Neural crest cell (in vitro differentiated cells): Measurements from ENCODE around the gene OR51B4. TPM values are rescaled to one million over a fixed set of nuclear protein-coding genes. Genes with fewer than 3 reads are reported as not detected.
"Not testable (repeated sequence)": the region's sequence is repeated elsewhere in the genome, so short reads cannot be mapped to it uniquely, and the experiment has no call there.

ENCODE experiments used
- DNase-seq: peaks from one replicate; pipeline ENCODE4 v3.0.0; 2021; ENCODE audit warnings: low read depth, mixed read lengths, low spot score
- H3K27ac Mint-ChIP-seq: one replicate; pipeline ENCODE4 v1.8.0; 2021; ENCODE audit warnings: mild to moderate bottlenecking, mixed read lengths; ENCODE audit not compliant: unreplicated experiment
- H3K27me3 Mint-ChIP-seq: 2 replicates; pipeline ENCODE4 v1.8.0; 2021; ENCODE audit warnings: low read depth, mild to moderate bottlenecking, mixed read lengths
- H3K36me3 Mint-ChIP-seq: 2 replicates; pipeline ENCODE4 v1.8.0; 2021; ENCODE audit warnings: low read depth, mild to moderate bottlenecking, mixed read lengths
- H3K4me1 Mint-ChIP-seq: 2 replicates; pipeline ENCODE4 v1.8.0; 2021; ENCODE audit warnings: mixed read lengths
- H3K4me3 Mint-ChIP-seq: one replicate; pipeline ENCODE4 v1.8.0; 2021; ENCODE audit warnings: mild to moderate bottlenecking, mixed read lengths
- H3K9me3 Mint-ChIP-seq: 2 replicates; pipeline ENCODE4 v1.8.0; 2021; ENCODE audit warnings: mixed read lengths
- CTCF ChIP-seq: fragments of 200-600 bp; sonication (generic); conservative IDR thresholded peaks from 2 replicates; pipeline ENCODE4 v1.5.0; 2021; ENCODE audit warnings: antibody characterized with exemption, mild to moderate bottlenecking
- total RNA-seq: library from RNA; stranded (reverse); gene quantifications from 2 replicates; pipeline ENCODE4 v1.2.1, GENCODE V29; 2021

OR51B4 gene
- total RNA-seq, 1 donor from 2014 or later = not detected

GRCh38 chr11:5317292-5317691 lies 15.5 kb upstream of the OR51B4 start:
- H3K4me3 Mint-ChIP-seq = no peak overlapping the region
- peaks cover 2% of the 10 kb centered on the region for H3K9me3 Mint-ChIP-seq
- TF ChIP-seq CTCF = no peak
- DNase-seq = no peak
- no peaks in the 10 kb centered on the region for H3K36me3 Mint-ChIP-seq
- no peaks in the 10 kb centered on the region for H3K4me1 Mint-ChIP-seq
- no peaks in the 10 kb centered on the region for H3K27me3 Mint-ChIP-seq
- H3K27ac Mint-ChIP-seq = no peak overlapping the region

- H3K27ac Mint-ChIP-seq, H3K36me3 Mint-ChIP-seq, H3K4me3 Mint-ChIP-seq, H3K4me1 Mint-ChIP-seq, DNase-seq, H3K9me3 Mint-ChIP-seq, H3K27me3 Mint-ChIP-seq: not testable (repeated sequence)
These were observed 11.7 kb upstream of the OR51B4 start for GRCh38 chr11:5313326-5314023.

GRCh38 chr11:5310423-5310822 lies 8.7 kb upstream of the OR51B4 start:
- Mint-ChIP-seq H3K27ac (no peak overlapping the region), H3K4me1 (no peaks in the 10 kb centered on the region), H3K27me3 (no peaks in the 10 kb centered on the region), H3K36me3 (no peaks in the 10 kb centered on the region), H3K4me3 (no peak overlapping the region), H3K9me3 (peaks cover 2% of the 10 kb centered on the region)
- DNase-seq = no peak
- no peak for TF ChIP-seq CTCF

GRCh38 chr11:5307256-5308019 lies 5.7 kb upstream of the OR51B4 start:
- H3K36me3 Mint-ChIP-seq = no peaks in the 10 kb centered on the region
- DNase-seq = no peak
- H3K27ac Mint-ChIP-seq = no peak overlapping the region
- no peak overlapping the region for H3K4me3 Mint-ChIP-seq
- no peaks in the 10 kb centered on the region for H3K27me3 Mint-ChIP-seq
- no peaks in the 10 kb centered on the region for H3K4me1 Mint-ChIP-seq
- no peaks in the 10 kb centered on the region for H3K9me3 Mint-ChIP-seq
- TF ChIP-seq CTCF = no peak

GRCh38 chr11:5304046-5304445 lies 2.3 kb upstream of the OR51B4 start:
- TF ChIP-seq CTCF = no peak
- no peaks in the 10 kb centered on the region for H3K27me3 Mint-ChIP-seq

GRCh38 chr11:5303626-5304025 lies 1.9 kb upstream of the OR51B4 start:
- no peak overlapping the region for H3K27ac Mint-ChIP-seq

More at GRCh38 chr11:5304046-5304445, 2.3 kb upstream of the OR51B4 start:
- Mint-ChIP-seq H3K4me3 (no peak overlapping the region), H3K9me3 (no peaks in the 10 kb centered on the region), H3K27ac (no peak overlapping the region), H3K4me1 (no peaks in the 10 kb centered on the region), H3K36me3 (no peaks in the 10 kb centered on the region)
- no peak for DNase-seq

More at GRCh38 chr11:5303626-5304025, 1.9 kb upstream of the OR51B4 start:
- no peak for TF ChIP-seq CTCF
- Mint-ChIP-seq H3K27me3 (no peaks in the 10 kb centered on the region), H3K9me3 (no peaks in the 10 kb centered on the region), H3K36me3 (no peaks in the 10 kb centered on the region), H3K4me3 (no peak overlapping the region), H3K4me1 (no peaks in the 10 kb centered on the region)
- DNase-seq = no peak
